Gastroesophageal sphincter (tissue), 4 donors: ENCODE results near the gene ATE1. TPM values are rescaled to one million over a fixed set of nuclear protein-coding genes. Genes with fewer than 3 reads are reported as not detected.
A peak's percentile ranks its signal among the peaks of the same experiment; 100 is the strongest.

Source experiments
- ATAC-seq: fragments of 150-250 bp; one replicate; pipeline ENCODE4 v1.9.1; 2016; ENCODE audit warnings: mild to moderate bottlenecking, moderate library complexity
- H3K27ac ChIP-seq, 4 donors: fragments of 200-600 bp; sonication (generic) in 3 of 4; 1 replicate in 3 of 4; 2 replicates in 1 of 4; pipeline ENCODE4 v1.5.1; 2016 to 2019
- H3K27me3 ChIP-seq: fragments of 200-600 bp; sonication (generic); one replicate; pipeline ENCODE4 v1.5.1; 2019
- H3K36me3 ChIP-seq, 2 donors: fragments of 200-600 bp; sonication (generic); one replicate each; pipeline ENCODE4 v1.5.1; 2019; ENCODE audit warnings: control low read depth in 1 of 2
- H3K4me1 ChIP-seq, 3 donors: fragments of 200-600 bp; sonication (generic); 1 replicate in 2 of 3; 2 replicates in 1 of 3; pipeline ENCODE4 v1.5.1; 2016 to 2019; ENCODE audit warnings: control low read depth in 2 of 3
- H3K4me3 ChIP-seq, 2 donors: fragments of 200-600 bp; sonication (generic); one replicate each; pipeline ENCODE4 v1.5.1; 2019; ENCODE audit warnings: mild to moderate bottlenecking in 1 of 2, moderate library complexity in 1 of 2
- H3K9me3 ChIP-seq, 3 donors: fragments of 200-600 bp; sonication (generic); one replicate each; pipeline ENCODE4 v1.5.1; 2017 to 2019; ENCODE audit warnings: control low read depth in 2 of 3
- CTCF ChIP-seq, 4 experiments: fragments of 200-600 bp in 2 of 4; fragments of 450-650 bp in 2 of 4; sonication (generic) in 1 of 4; IDR thresholded peaks; one replicate each; pipeline ENCODE4 v1.5.1; 2017 to 2019; ENCODE audit warnings: antibody characterized with exemption in 4 of 4, mild to moderate bottlenecking in 2 of 4, moderate library complexity in 2 of 4
- EP300 ChIP-seq: sonication (generic); formaldehyde crosslinking; IDR thresholded peaks from one replicate; pipeline ENCODE4 v1.6.1; 2017; ENCODE audit warnings: antibody characterized with exemption, mild to moderate bottlenecking
- POLR2A ChIP-seq, 2 donors: fragments of 450-650 bp; IDR thresholded peaks; one replicate each; pipeline ENCODE4 v1.6.1; 2017; ENCODE audit warnings: antibody characterized with exemption in 2 of 2, mild to moderate bottlenecking in 2 of 2, moderate library complexity in 1 of 2
- POLR2AphosphoS5 ChIP-seq: sonication (generic); formaldehyde crosslinking; IDR thresholded peaks from one replicate; pipeline ENCODE4 v1.6.1; 2017; ENCODE audit warnings: antibody characterized with exemption
- WGBS, 2 donors: methylation state at CpG; one replicate each; pipeline ENCODE4 v1.1.5; 2018; ENCODE audit warnings: low coverage in 1 of 2; 5-methylcytosine and 5-hydroxymethylcytosine counted together
- total RNA-seq, 4 donors: library from RNA; depleted of rRNA; stranded (reverse); fragments of >200 nt; gene quantifications; one replicate each; pipeline ENCODE4 v1.1.0, GENCODE V29; 2016

Gene ATE1
- total RNA-seq, 4 donors from 2014 or later: 24.6 to 38.2 (median 32.6) TPM

GRCh38 chr10:121880895-121881294 lies 46.9 kb downstream of the ATE1 start:
- TF ChIP-seq EP300 (no peak), CTCF (IDR thresholded peaks at IDR 0.05) (no peak), POLR2AphosphoS5 (no peak), POLR2A (IDR thresholded peaks at IDR 0.05) (no peak)
- H3K9me3 ChIP-seq: no peaks in the 10 kb centered on the region
- no peak overlapping the region for H3K4me3 ChIP-seq
- H3K4me1 ChIP-seq: peaks cover 0 to 11% (median 0%) of the 10 kb centered on the region in 3 donors
- H3K27ac ChIP-seq: no peak overlapping the region
- H3K27me3 ChIP-seq: no peaks in the 10 kb centered on the region
- H3K36me3 ChIP-seq: peaks cover 0 to 40% of the 10 kb centered on the region in 2 donors
- peak; percentile 46 for ATAC-seq

- TF ChIP-seq POLR2AphosphoS5 (no peak), POLR2A (IDR thresholded peaks at IDR 0.05) (no peak), CTCF (IDR thresholded peaks at IDR 0.05) (no peak), EP300 (no peak)
- H3K9me3 ChIP-seq: no peaks in the 10 kb centered on the region
- no peak overlapping the region for H3K27ac ChIP-seq
- H3K27me3 ChIP-seq: no peaks in the 10 kb centered on the region
- ATAC-seq: no peak
- 90 to 91% methylated on average over 4 of the region's 4 CpGs for WGBS, 2 donors
- peaks cover 0 to 11% (median 0%) of the 10 kb centered on the region in 3 donors for H3K4me1 ChIP-seq
- H3K36me3 ChIP-seq: peaks cover 0 to 40% of the 10 kb centered on the region in 2 donors
- H3K4me3 ChIP-seq: no peak overlapping the region
Observed at GRCh38 chr10:121879476-121879875, 48.4 kb downstream of the ATE1 start.

GRCh38 chr10:121873236-121873635 lies 54.6 kb downstream of the ATE1 start:
- Histone ChIP-seq H3K36me3 (peaks cover 0 to 39% of the 10 kb centered on the region in 2 donors), H3K27ac (no peak overlapping the region), H3K27me3 (no peaks in the 10 kb centered on the region), H3K4me3 (no peak overlapping the region), H3K9me3 (no peaks in the 10 kb centered on the region), H3K4me1 (no peaks in the 10 kb centered on the region)
- WGBS, 2 donors: 72 to 74% methylated on average over 3 of the region's 3 CpGs
- TF ChIP-seq POLR2A (IDR thresholded peaks at IDR 0.05) (no peak), CTCF (IDR thresholded peaks at IDR 0.05) (no peak), POLR2AphosphoS5 (no peak), EP300 (no peak)
- no peak for ATAC-seq

- Histone ChIP-seq H3K27me3 (no peaks in the 10 kb centered on the region), H3K9me3 (no peaks in the 10 kb centered on the region), H3K4me3 (no peak overlapping the region), H3K4me1 (no peaks in the 10 kb centered on the region), H3K27ac (no peak overlapping the region), H3K36me3 (peaks cover 0 to 43% of the 10 kb centered on the region in 2 donors)
- ATAC-seq: no peak
- TF ChIP-seq CTCF (IDR thresholded peaks at IDR 0.05) (no peak), EP300 (no peak), POLR2AphosphoS5 (no peak), POLR2A (IDR thresholded peaks at IDR 0.05) (no peak)
- 94 to 100% methylated on average over 1 of the region's 1 CpG for WGBS, 2 donors
Observed at GRCh38 chr10:121870413-121870812, 57.4 kb downstream of the ATE1 start.

- no peak overlapping the region for H3K27ac ChIP-seq
- H3K4me3 ChIP-seq: no peak overlapping the region
- H3K27me3 ChIP-seq: no peaks in the 10 kb centered on the region
- no peaks in the 10 kb centered on the region for H3K9me3 ChIP-seq
- no peak for ATAC-seq
- TF ChIP-seq CTCF (IDR thresholded peaks at IDR 0.05) (no peak), POLR2AphosphoS5 (no peak), EP300 (no peak), POLR2A (IDR thresholded peaks at IDR 0.05) (no peak)
- no peaks in the 10 kb centered on the region for H3K4me1 ChIP-seq
- 77% methylated on average over 4 of the region's 4 CpGs; no CpG with 5 or more reads in 1 of the 2 donors for WGBS, 2 donors
- H3K36me3 ChIP-seq: peaks cover 0 to 39% of the 10 kb centered on the region in 2 donors
Observed at GRCh38 chr10:121865554-121865953, 62.3 kb downstream of the ATE1 start.
